GM21825 (cell line): ENCODE results near the gene CD19.
A peak's percentile ranks its signal among the peaks of the same experiment; 100 is the strongest.
"Not testable (repeated sequence)": the region's sequence is repeated elsewhere in the genome, so short reads cannot be mapped to it uniquely, and the experiment has no call there.

Experiments used
- ATAC-seq: cut with Tn5 transposase; IDR thresholded peaks from one replicate; pipeline ENCODE4 v1.9.1; 2021; ENCODE audit warnings: mild to moderate bottlenecking, moderate library complexity; ENCODE audit not compliant: unreplicated experiment

The CD19 gene

GRCh38 chr16:28935924-28936783, 4.4 kb downstream of the CD19 start:
- ATAC-seq: peak; percentile 59

GRCh38 chr16:28936784-28937155, 5.0 kb downstream of the CD19 start:
- ATAC-seq: no peak

GRCh38 chr16:28937222-28937876, 5.6 kb downstream of the CD19 start:
- ATAC-seq: no peak

DNA sequence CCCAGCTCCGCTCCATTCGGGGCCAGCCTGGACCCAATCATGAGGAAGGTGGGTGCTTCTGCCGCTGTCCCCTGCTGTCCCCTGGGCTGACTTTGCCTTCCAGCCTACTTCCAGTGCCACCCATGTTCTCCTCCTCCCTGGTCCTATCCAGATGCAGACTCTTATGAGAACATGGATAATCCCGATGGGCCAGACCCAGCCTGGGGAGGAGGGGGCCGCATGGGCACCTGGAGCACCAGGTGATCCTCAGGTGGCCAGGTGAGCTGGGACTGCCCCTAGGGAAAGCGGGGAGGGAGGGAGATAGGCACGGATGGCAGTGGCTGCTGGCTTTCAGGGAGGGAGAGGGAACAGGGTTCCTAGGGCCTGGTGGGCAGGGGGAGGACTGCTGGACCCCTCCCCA, 7.0 kb downstream of the CD19 start:
- ATAC-seq: no peak

- not testable (repeated sequence) for ATAC-seq
These were observed 8.1 kb downstream of the CD19 start for GRCh38 chr16:28939825-28940224.

DNA sequence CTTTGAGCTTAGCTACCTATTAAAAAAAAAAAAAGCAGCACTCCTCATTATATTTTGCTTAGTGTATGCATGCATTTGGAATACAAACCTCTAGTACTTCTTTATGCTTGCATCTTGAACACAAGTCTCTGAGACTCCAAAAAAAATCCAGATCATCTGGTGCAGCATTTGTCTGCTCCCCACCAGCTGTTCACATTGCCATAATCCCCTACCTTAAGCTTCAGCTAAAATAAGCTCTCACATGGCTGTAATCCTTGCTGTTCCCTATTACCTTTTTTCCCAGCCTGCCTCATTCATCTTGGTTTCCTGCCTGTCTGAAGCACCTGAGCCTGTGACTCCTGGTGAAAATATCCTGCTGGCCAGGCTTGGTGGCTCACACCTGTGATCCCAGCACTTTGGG, 11.5 kb downstream of the CD19 start:
- no peak for ATAC-seq

DNA sequence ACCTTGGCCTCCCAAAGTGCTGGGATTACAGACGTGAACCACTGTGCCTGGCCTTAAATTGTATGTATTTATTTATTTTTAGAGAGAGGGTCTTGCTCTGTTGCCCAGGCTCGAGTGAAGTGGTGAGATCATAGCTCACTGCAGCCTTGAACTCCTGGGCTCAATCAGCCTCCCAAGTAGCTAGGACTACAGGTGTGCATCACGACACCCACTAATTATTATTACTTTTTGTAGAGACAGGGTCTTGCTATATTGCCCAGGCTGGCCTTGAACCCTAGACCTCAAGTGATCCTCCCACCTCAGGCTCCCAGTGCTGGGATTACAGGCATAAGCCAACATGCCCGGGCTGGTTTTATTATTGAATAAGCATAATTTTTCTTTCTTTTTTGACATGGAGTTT, 14.9 kb downstream of the CD19 start:
- ATAC-seq: no peak

- peak; percentile 91 for ATAC-seq
These were observed 19.1 kb downstream of the CD19 start, which contains the start of gene NFATC2IP for GRCh38 chr16:28950648-28951409. TSS of gene NFATC2IP (plus strand) at chr16:28950937. CDS start at chr16:28951012, 75 bp downstream.

- ATAC-seq: no peak
These were observed 19.7 kb downstream of the CD19 start for GRCh38 chr16:28951410-28951943.

GRCh38 chr16:28958216-28958615, 26.4 kb downstream of the CD19 start:
- ATAC-seq: no peak

GRCh38 chr16:28958836-28959235, 27.1 kb downstream of the CD19 start:
- no peak for ATAC-seq

- no peak for ATAC-seq
These were observed 32.3 kb downstream of the CD19 start for GRCh38 chr16:28964072-28964471.

GRCh38 chr16:28964496-28964895, 32.7 kb downstream of the CD19 start:
- ATAC-seq: no peak

DNA sequence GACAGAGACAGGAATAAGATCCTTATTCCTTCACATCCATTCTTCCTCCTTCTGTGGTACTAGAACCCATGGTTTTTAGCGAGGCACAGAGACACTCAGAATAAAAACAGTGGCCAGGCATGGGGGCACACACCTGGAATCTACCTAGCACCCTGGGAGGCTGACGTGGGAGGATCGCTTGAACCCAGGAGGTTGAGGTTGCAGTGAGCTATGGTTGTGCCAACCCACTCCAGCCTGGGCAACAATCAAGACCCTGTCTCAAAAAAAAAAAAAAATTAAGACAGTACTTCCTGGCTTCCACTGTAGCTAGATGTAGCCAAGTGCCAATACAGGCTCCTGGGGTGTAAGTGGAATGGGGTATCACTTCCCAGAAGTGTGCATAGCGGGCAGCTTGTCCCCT, 35.4 kb downstream of the CD19 start:
- no peak for ATAC-seq

DNA sequence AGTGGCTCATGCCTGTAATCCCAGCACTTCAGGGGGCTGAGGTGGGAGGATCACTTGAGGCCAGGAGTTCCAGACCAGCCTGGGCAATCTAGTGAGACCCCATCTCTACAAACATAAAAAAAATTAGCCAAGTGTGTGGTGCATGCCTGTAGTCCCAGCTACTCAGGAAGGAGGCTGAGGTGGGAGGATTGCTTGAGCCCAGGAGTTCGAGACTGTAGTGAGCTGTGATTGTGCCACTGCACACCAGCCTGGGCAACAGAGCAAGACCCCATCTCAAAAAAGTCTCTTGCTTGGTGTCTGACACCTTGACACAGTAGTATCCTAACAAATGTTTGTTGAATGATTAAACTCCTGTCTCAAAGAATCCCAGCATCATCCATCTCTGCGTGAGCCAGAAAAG, 37.9 kb downstream of the CD19 start:
- not testable (repeated sequence) for ATAC-seq

DNA sequence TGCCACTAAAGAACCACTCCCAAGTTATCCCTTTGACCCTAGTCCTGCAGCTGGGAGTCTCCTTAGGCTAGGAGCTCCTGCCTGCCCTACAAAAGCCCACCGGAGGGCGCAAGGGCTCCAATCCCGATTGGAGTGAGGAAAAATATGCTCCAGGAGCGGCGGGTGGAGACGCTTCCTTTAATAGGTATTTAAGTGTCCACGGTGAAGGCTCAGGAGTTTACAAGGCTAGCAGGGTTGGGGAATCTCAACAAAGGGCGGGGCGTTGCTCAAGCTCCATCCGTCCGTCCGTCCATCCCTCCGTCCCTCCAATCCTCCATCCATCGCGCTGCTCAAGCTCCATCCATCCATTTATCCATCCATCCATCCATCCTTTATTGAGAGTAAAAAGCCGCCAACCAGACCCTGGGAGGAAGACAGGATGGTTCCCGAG, 42.3 kb downstream of the CD19 start:
- ATAC-seq: peak; percentile 7

- peak; percentile 82 for ATAC-seq
These were observed 42.8 kb downstream of the CD19 start, which contains the start of gene SPNS1 for GRCh38 chr16:28974437-28975157. TSS of gene SPNS1 (plus strand) at chr16:28974778. CDS start at chr16:28975152, 374 bp downstream.

DNA sequence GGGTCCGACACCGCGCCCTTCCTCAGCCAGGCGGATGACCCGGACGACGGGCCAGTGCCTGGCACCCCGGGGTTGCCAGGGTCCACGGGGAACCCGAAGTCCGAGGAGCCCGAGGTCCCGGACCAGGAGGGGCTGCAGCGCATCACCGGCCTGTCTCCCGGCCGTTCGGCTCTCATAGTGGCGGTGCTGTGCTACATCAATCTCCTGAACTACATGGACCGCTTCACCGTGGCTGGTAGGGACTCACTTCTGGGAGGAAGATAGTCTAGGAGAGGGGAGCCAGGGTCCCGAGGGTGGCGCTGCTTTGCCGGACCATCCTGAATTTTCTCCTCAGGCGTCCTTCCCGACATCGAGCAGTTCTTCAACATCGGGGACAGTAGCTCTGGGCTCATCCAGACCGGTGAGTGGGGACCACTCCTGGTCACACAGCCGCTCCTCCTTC, 43.4 kb downstream of the CD19 start:
- no peak for ATAC-seq

DNA sequence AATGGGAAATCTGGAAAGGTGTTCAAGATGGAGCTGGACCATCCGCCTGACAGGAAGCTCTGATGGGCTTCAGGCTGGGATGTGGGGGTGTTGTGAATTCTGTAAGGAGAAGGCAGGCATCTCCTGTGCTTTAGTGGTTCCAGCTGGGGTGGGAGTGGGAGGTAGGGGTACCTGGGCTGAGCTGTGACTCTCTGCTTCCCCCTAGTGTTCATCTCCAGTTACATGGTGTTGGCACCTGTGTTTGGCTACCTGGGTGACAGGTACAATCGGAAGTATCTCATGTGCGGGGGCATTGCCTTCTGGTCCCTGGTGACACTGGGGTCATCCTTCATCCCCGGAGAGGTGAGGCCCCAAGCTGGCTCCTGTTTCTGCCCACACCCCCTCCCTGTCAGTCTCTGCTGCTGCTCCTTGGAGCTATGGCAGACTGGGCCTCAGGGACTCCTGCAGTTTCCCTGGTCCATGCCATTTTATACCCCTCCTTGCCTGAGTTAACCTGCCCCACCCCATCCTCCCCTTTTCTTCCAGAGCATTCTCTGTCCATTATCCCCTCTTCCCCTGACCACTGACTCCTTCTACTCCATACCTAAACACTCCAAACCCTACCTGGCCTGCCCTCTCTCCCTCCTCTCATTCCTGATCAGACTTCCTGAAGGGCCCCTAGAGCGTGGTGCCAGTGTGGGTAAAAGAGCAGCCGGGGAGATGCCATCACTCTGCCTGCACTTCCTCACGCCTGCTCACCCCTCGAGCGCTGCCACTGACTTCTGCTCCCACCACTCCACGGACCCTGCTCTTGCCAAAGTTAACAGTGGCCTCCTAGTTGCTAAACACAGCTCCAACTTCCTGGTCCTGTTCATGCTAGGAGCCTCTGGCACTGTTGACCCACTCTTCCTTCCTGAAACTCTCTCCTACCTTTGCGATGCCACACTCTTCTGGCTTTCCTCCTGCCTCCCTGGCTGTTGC, 46.2 kb downstream of the CD19 start:
- no peak for ATAC-seq
